Hepatocyte (in vitro differentiated cells): ENCODE results near the gene ABLIM2. TPM values are rescaled to one million over a fixed set of nuclear protein-coding genes. Genes with fewer than 3 reads are reported as not detected.

ENCODE experiments used
- DNase-seq: peaks from one replicate; pipeline ENCODE4 v3.0.0-alpha.2; 2016; ENCODE audit warnings: low spot score
- H2AFZ ChIP-seq: fragments of 200-600 bp; sonication (generic); 2 replicates; pipeline ENCODE4 v1.6.0; 2016; ENCODE audit warnings: antibody characterized with exemption, mild to moderate bottlenecking
- H3K27ac ChIP-seq: fragments of 200-600 bp; sonication (generic); 2 replicates; pipeline ENCODE4 v1.5.1; 2016; ENCODE audit warnings: mild to moderate bottlenecking
- H3K27me3 ChIP-seq: fragments of 200-600 bp; sonication (generic); 2 replicates; pipeline ENCODE4 v1.6.1; 2016
- H3K36me3 ChIP-seq: fragments of 200-600 bp; sonication (generic); replicated peaks from 2 replicates; pipeline ENCODE4 v1.5.1; 2016; ENCODE audit warnings: low read depth; ENCODE audit not compliant: insufficient read depth
- H3K4me1 ChIP-seq: fragments of 200-600 bp; sonication (generic); 2 replicates; pipeline ENCODE4 v1.5.1; 2016; ENCODE audit warnings: mild to moderate bottlenecking, moderate library complexity; ENCODE audit not compliant: insufficient read depth
- H3K4me2 ChIP-seq: fragments of 200-600 bp; sonication (generic); 2 replicates; pipeline ENCODE4 v1.6.0; 2016
- H3K4me3 ChIP-seq: fragments of 200-600 bp; sonication (generic); 2 replicates; pipeline ENCODE4 v1.5.1; 2016; ENCODE audit warnings: mild to moderate bottlenecking
- H3K79me2 ChIP-seq: fragments of 200-600 bp; sonication (generic); 2 replicates; pipeline ENCODE4 v1.6.0; 2017; ENCODE audit warnings: mild to moderate bottlenecking
- H3K9me2 ChIP-seq: fragments of 200-600 bp; sonication (generic); replicated peaks from 2 replicates; pipeline ENCODE4 v1.6.0; 2017; ENCODE audit warnings: mild to moderate bottlenecking; ENCODE audit not compliant: insufficient read depth
- H3K9me3 ChIP-seq: fragments of 200-600 bp; sonication (generic); 2 replicates; pipeline ENCODE4 v1.5.1; 2016; ENCODE audit warnings: low read depth, mild to moderate bottlenecking
- H4K20me1 ChIP-seq: fragments of 200-600 bp; sonication (generic); 2 replicates; pipeline ENCODE4 v1.6.0; 2016; ENCODE audit warnings: mild to moderate bottlenecking; ENCODE audit not compliant: insufficient read depth, poor library complexity, severe bottlenecking
- EZH2 ChIP-seq: fragments of 200-600 bp; sonication (generic); IDR thresholded peaks from 2 replicates; pipeline ENCODE4 v1.6.1; 2016; ENCODE audit warnings: antibody characterized with exemption, mild to moderate bottlenecking, borderline replicate concordance
- EZH2phosphoT487 ChIP-seq: fragments of 200-600 bp; sonication (generic); IDR thresholded peaks from one replicate; pipeline ENCODE4 v1.6.1; 2018; ENCODE audit warnings: antibody characterized with exemption, mild to moderate bottlenecking, low read depth, moderate library complexity; ENCODE audit not compliant: unreplicated experiment, severe bottlenecking
- WGBS: methylation state at CpG from one replicate; pipeline ENCODE4 v1.1.6; 2016; ENCODE audit warnings: low lambda C conversion rate; ENCODE audit errors: missing lambda C conversion rate; 5-methylcytosine and 5-hydroxymethylcytosine counted together
- polyA plus RNA-seq: library from polyadenylated mRNA; unstranded; fragments of >200 nt; fragmentation: Nextera tagmentation; extraction: Ambion mirVana; gene quantifications from 2 replicates; pipeline ENCODE4 v1.2.1, GENCODE V29; 2016
- total RNA-seq: library from RNA; depleted of rRNA; stranded (reverse); fragments of >200 nt; gene quantifications from 2 replicates; pipeline ENCODE4 v1.2.3, GENCODE V29; 2014
- TF ChIP-seq, protein P1 (sequence below): fragments of 200-600 bp; sonication (generic); IDR thresholded peaks from 2 replicates; pipeline ENCODE4 v1.5.1; 2016; ENCODE audit warnings: antibody characterized with exemption, mild to moderate bottlenecking; ENCODE audit not compliant: poor library complexity

ABLIM2 gene
- total and polyA plus RNA-seq, 2 experiments from 2014 or later, result 1.7 to 2.0 TPM

- Histone ChIP-seq H3K27ac (no peak overlapping the region), H3K4me2 (no peak overlapping the region), H3K4me1 (no peaks in the 10 kb centered on the region), H2AFZ (no peak overlapping the region), H3K27me3 (no peaks in the 10 kb centered on the region), H3K9me3 (no peaks in the 10 kb centered on the region), H3K79me2 (no peaks in the 10 kb centered on the region), H3K4me3 (no peak overlapping the region), H3K36me3 (no peaks in the 10 kb centered on the region), H4K20me1 (no peaks in the 10 kb centered on the region), H3K9me2 (no peaks in the 10 kb centered on the region)
- TF ChIP-seq EZH2phosphoT487, result no peak
- TF ChIP-seq, protein P1, sequence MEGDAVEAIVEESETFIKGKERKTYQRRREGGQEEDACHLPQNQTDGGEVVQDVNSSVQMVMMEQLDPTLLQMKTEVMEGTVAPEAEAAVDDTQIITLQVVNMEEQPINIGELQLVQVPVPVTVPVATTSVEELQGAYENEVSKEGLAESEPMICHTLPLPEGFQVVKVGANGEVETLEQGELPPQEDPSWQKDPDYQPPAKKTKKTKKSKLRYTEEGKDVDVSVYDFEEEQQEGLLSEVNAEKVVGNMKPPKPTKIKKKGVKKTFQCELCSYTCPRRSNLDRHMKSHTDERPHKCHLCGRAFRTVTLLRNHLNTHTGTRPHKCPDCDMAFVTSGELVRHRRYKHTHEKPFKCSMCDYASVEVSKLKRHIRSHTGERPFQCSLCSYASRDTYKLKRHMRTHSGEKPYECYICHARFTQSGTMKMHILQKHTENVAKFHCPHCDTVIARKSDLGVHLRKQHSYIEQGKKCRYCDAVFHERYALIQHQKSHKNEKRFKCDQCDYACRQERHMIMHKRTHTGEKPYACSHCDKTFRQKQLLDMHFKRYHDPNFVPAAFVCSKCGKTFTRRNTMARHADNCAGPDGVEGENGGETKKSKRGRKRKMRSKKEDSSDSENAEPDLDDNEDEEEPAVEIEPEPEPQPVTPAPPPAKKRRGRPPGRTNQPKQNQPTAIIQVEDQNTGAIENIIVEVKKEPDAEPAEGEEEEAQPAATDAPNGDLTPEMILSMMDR, result no peak
- TF ChIP-seq EZH2, result no peak
- 92% methylated on average over 12 of the region's 18 CpGs for WGBS
- no peak for DNase-seq
Measured at GRCh38 chr4:8131826-8132225, 26.8 kb downstream of the ABLIM2 start.

- WGBS, result 90% methylated on average over 8 of the region's 8 CpGs
Measured at GRCh38 chr4:8131210-8131609, 27.4 kb downstream of the ABLIM2 start.

DNA sequence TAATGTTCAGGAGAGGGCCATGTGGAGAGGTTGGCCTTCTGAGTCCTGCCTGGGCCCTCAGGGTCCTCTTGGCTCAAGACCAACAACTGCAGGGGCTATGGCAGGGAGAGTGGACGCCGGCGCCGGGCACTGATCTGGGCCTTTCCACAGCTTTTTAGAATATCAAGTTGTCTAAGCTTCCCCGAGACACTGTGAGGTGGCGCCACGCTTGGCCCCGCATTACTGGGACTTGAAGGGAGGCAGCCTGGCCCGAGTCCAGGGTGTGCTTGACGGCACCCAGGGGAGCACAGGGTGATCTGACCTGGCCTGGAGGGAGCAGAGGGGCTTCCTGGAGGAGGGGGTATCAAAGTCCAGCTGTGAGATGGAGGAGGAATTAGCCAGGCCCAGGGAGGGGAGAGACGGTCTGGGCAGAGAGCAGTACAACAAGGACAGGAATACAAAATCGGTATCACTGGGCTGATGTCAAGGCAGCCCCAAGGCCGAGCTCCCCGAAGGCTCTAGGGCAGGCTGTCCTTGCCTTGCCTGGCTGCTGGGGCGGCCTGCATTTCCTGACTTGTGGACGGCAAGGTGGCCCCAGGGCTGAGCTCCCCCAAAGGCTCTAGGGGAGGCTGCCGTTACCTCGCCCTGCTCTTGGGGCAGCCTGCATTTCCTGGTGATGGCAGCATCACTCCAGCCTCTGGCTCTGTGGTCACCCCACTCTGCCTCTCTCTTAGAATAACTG is 28.1 kb downstream of the ABLIM2 start:
- no peak for DNase-seq
- WGBS, result 82% methylated on average over 18 of the region's 18 CpGs
- Histone ChIP-seq H3K79me2 (no peaks in the 10 kb centered on the region), H4K20me1 (no peaks in the 10 kb centered on the region), H2AFZ (no peak overlapping the region), H3K4me3 (no peak overlapping the region), H3K27ac (no peak overlapping the region), H3K9me2 (no peaks in the 10 kb centered on the region), H3K36me3 (no peaks in the 10 kb centered on the region), H3K4me1 (no peaks in the 10 kb centered on the region), H3K27me3 (no peaks in the 10 kb centered on the region), H3K9me3 (no peaks in the 10 kb centered on the region), H3K4me2 (no peak overlapping the region)
- no peak for TF ChIP-seq EZH2
- no peak for TF ChIP-seq EZH2phosphoT487
- TF ChIP-seq, protein P1, result no peak

More at GRCh38 chr4:8131210-8131609, 27.4 kb downstream of the ABLIM2 start:
- no peaks in the 10 kb centered on the region for H3K36me3 ChIP-seq
- H3K4me2 ChIP-seq, result no peak overlapping the region
- TF ChIP-seq EZH2phosphoT487 (no peak), EZH2 (no peak)
- TF ChIP-seq, protein P1, result no peak
- H3K4me1 ChIP-seq, result no peaks in the 10 kb centered on the region
- no peaks in the 10 kb centered on the region for H3K79me2 ChIP-seq
- no peaks in the 10 kb centered on the region for H3K27me3 ChIP-seq
- no peak overlapping the region for H3K27ac ChIP-seq
- H4K20me1 ChIP-seq, result no peaks in the 10 kb centered on the region
- no peaks in the 10 kb centered on the region for H3K9me3 ChIP-seq
- no peak overlapping the region for H3K4me3 ChIP-seq
- no peak for DNase-seq
- no peaks in the 10 kb centered on the region for H3K9me2 ChIP-seq
- no peak overlapping the region for H2AFZ ChIP-seq
